ENCODE results near the gene GGT6. TPM values are rescaled to one million over a fixed set of nuclear protein-coding genes. Genes with fewer than 3 reads are reported as not detected.

GGT6 gene
- total RNA-seq, 1 experiment from 2014 or later: not detected

- no peaks in the 10 kb centered on the region for H3K36me3 ChIP-seq (ENCODE audit: low read depth, low read length)
- no peak overlapping the region for H2AFZ ChIP-seq (ENCODE audit: low read length)
- no peak for DNase-seq
- H3K9ac ChIP-seq (ENCODE audit: low read length): no peak overlapping the region
- peaks cover 25% of the 10 kb centered on the region for H3K4me1 ChIP-seq (ENCODE audit: insufficient read depth, low read length)
- no peak for ATAC-seq
- TF ChIP-seq CTCF (conservative IDR thresholded peaks at IDR 0.05; ENCODE audit: low read depth, low read length): no peak
- no peak for TF ChIP-seq EZH2phosphoT487 (IDR thresholded peaks at IDR 0.05; ENCODE audit: borderline replicate concordance, low read length)
- no peak for TF ChIP-seq EZH2 (IDR thresholded peaks at IDR 0.05; ENCODE audit: low read length, unreplicated experiment)
- H3K9me3 ChIP-seq (ENCODE audit: low read length): no peaks in the 10 kb centered on the region
- POLR2A ChIA-PET (ENCODE audit: unreplicated experiment): no interaction called here
- no peak overlapping the region for H3K4me2 ChIP-seq (ENCODE audit: low read length)
- no peaks in the 10 kb centered on the region for H3K9me2 ChIP-seq (replicated peaks; ENCODE audit: low read length)
- no peaks in the 10 kb centered on the region for H3K79me2 ChIP-seq (ENCODE audit: low read length)
- no peaks in the 10 kb centered on the region for H4K20me1 ChIP-seq (ENCODE audit: low read length)
- no TSS peak for BruUV-seq (replicated peaks)
- H3F3A ChIP-seq (ENCODE audit: low read length, unreplicated experiment): no peaks in the 10 kb centered on the region
- no peaks in the 10 kb centered on the region for H3K27me3 ChIP-seq (ENCODE audit: low read length)
- H3K27ac ChIP-seq (ENCODE audit: low read length): no peak overlapping the region
- intact Hi-C loops (cut with micrococcal nuclease): no loop called here
- CTCF ChIA-PET: no interaction called here
- H3K4me3 ChIP-seq (ENCODE audit: low read length): no peak overlapping the region
Observed at GRCh38 chr17:4509401-4509800, 51.0 kb downstream of the GGT6 start.

GRCh38 chr17:4508207-4508606 is 52.2 kb downstream of the GGT6 start:
- DNase-seq (no peak), ATAC-seq (no peak)
- ChIA-PET POLR2A (ENCODE audit: unreplicated experiment) (no interaction called here), CTCF (no interaction called here)
- Histone ChIP-seq H2AFZ (ENCODE audit: low read length) (no peak overlapping the region), H3K79me2 (ENCODE audit: low read length) (no peaks in the 10 kb centered on the region), H3F3A (ENCODE audit: low read length, unreplicated experiment) (no peaks in the 10 kb centered on the region), H3K27ac (ENCODE audit: low read length) (no peak overlapping the region), H3K4me2 (ENCODE audit: low read length) (no peak overlapping the region), H3K4me3 (ENCODE audit: low read length) (no peak overlapping the region), H3K9me2 (replicated peaks; ENCODE audit: low read length) (no peaks in the 10 kb centered on the region), H3K9ac (ENCODE audit: low read length) (no peak overlapping the region), H4K20me1 (ENCODE audit: low read length) (no peaks in the 10 kb centered on the region), H3K27me3 (ENCODE audit: low read length) (no peaks in the 10 kb centered on the region), H3K9me3 (ENCODE audit: low read length) (no peaks in the 10 kb centered on the region), H3K4me1 (ENCODE audit: insufficient read depth, low read length) (peaks cover 17% of the 10 kb centered on the region), H3K36me3 (ENCODE audit: low read depth, low read length) (no peaks in the 10 kb centered on the region)
- TF ChIP-seq CTCF (conservative IDR thresholded peaks at IDR 0.05; ENCODE audit: low read depth, low read length) (no peak), EZH2 (IDR thresholded peaks at IDR 0.05; ENCODE audit: low read length, unreplicated experiment) (no peak), EZH2phosphoT487 (IDR thresholded peaks at IDR 0.05; ENCODE audit: borderline replicate concordance, low read length) (no peak)
- intact Hi-C loops (cut with micrococcal nuclease): no loop called here
- BruUV-seq (replicated peaks): no TSS peak

- H3K27ac ChIP-seq (ENCODE audit: low read length): no peak overlapping the region
- H3F3A ChIP-seq (ENCODE audit: low read length, unreplicated experiment): no peaks in the 10 kb centered on the region
- no peaks in the 10 kb centered on the region for H3K36me3 ChIP-seq (ENCODE audit: low read depth, low read length)
- no peak for DNase-seq
- H3K9me2 ChIP-seq (replicated peaks; ENCODE audit: low read length): no peaks in the 10 kb centered on the region
- no peak for ATAC-seq
- CTCF ChIA-PET: no interaction called here
- H3K9ac ChIP-seq (ENCODE audit: low read length): no peak overlapping the region
- H3K4me2 ChIP-seq (ENCODE audit: low read length): no peak overlapping the region
- POLR2A ChIA-PET (ENCODE audit: unreplicated experiment): no interaction called here
- no peaks in the 10 kb centered on the region for H4K20me1 ChIP-seq (ENCODE audit: low read length)
- TF ChIP-seq EZH2phosphoT487 (IDR thresholded peaks at IDR 0.05; ENCODE audit: borderline replicate concordance, low read length) (no peak), EZH2 (IDR thresholded peaks at IDR 0.05; ENCODE audit: low read length, unreplicated experiment) (no peak), CTCF (conservative IDR thresholded peaks at IDR 0.05; ENCODE audit: low read depth, low read length) (no peak)
- intact Hi-C loops (cut with micrococcal nuclease): no loop called here
- H3K9me3 ChIP-seq (ENCODE audit: low read length): no peaks in the 10 kb centered on the region
- no peak overlapping the region for H3K4me3 ChIP-seq (ENCODE audit: low read length)
- H3K27me3 ChIP-seq (ENCODE audit: low read length): no peaks in the 10 kb centered on the region
- peaks cover 17% of the 10 kb centered on the region for H3K4me1 ChIP-seq (ENCODE audit: insufficient read depth, low read length)
- H3K79me2 ChIP-seq (ENCODE audit: low read length): no peaks in the 10 kb centered on the region
- BruUV-seq (replicated peaks): no TSS peak
- H2AFZ ChIP-seq (ENCODE audit: low read length): no peak overlapping the region
Observed at GRCh38 chr17:4507361-4508111, 52.8 kb downstream of the GGT6 start.

Data from PC-3 (cell line).